ENCODE data around the gene MGST2. TPM values are rescaled to one million over a fixed set of nuclear protein-coding genes. Genes with fewer than 3 reads are reported as not detected.

The MGST2 gene
- total RNA-seq, 6 experiments from 2014 or later, result 105 to 125 (median 114) TPM

DNA sequence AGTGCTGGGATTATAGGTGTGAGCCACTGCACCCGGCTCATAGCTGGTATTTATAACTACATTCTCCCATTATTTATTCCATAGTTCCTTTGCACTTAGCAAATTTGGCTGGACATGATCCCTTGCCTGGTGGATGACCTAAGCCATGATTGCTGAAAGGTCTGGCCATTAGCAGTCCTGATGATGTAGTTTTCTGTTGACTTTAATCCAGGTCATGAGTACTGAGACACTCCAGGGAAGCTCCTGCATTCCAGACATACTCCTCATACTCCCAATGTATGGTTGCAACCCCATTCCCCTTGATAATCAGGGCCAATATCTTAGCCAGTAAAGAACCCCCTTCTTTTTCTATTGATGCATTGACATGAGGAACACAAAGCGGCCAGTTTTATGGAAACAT, 24.4 kb upstream of the MGST2 start:
- no peak overlapping the region for H3K27ac ChIP-seq
- no peak overlapping the region for H3K4me3 ChIP-seq
- 100% methylated on average over 2 of the region's 2 CpGs for WGBS (ENCODE audit: insufficient coverage, low coverage, low lambda C conversion rate, missing lambda C conversion rate)

DNA sequence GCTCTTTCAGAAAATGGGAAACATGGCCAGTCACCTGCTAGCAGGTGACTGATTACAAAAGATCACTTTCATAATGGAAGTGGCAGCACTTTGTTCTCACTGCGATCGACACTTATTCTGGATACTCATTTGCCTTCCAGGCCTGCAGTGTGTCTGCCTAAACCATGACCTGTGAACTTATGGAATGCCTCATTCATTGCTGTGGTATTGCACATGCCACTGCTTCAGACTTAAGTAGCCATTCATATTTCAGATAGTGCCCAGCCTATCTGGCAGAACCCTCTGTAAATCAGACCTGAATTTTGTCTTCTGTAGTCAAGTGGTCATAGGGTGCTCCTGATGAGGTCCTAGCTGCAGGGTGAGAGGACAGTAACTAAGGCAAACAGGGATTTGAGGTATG, 23.3 kb upstream of the MGST2 start:
- DNase-seq (no peak), ATAC-seq (no peak)
- WGBS (ENCODE audit: insufficient coverage, low coverage, low lambda C conversion rate, missing lambda C conversion rate), result 73% methylated on average over 2 of the region's 2 CpGs
- H3K4me1 ChIP-seq, result no peaks in the 10 kb centered on the region
- no peaks in the 10 kb centered on the region for H3K9me3 ChIP-seq
- intact Hi-C loops (cut with DNase I), result no loop called here
- no peak overlapping the region for H3K4me3 ChIP-seq
- TF ChIP-seq, protein P1, sequence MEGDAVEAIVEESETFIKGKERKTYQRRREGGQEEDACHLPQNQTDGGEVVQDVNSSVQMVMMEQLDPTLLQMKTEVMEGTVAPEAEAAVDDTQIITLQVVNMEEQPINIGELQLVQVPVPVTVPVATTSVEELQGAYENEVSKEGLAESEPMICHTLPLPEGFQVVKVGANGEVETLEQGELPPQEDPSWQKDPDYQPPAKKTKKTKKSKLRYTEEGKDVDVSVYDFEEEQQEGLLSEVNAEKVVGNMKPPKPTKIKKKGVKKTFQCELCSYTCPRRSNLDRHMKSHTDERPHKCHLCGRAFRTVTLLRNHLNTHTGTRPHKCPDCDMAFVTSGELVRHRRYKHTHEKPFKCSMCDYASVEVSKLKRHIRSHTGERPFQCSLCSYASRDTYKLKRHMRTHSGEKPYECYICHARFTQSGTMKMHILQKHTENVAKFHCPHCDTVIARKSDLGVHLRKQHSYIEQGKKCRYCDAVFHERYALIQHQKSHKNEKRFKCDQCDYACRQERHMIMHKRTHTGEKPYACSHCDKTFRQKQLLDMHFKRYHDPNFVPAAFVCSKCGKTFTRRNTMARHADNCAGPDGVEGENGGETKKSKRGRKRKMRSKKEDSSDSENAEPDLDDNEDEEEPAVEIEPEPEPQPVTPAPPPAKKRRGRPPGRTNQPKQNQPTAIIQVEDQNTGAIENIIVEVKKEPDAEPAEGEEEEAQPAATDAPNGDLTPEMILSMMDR (IDR thresholded peaks at IDR 0.05), result no peak
- TF ChIP-seq POLR2A (IDR thresholded peaks at IDR 0.05), result no peak
- H3K27ac ChIP-seq, result no peak overlapping the region
- H3K36me3 ChIP-seq, result no peaks in the 10 kb centered on the region
- H3K27me3 ChIP-seq, result no peaks in the 10 kb centered on the region

More for the DNA sequence above, 24.4 kb upstream of the MGST2 start:
- DNase-seq (no peak), ATAC-seq (peak in 1 of 4 donors; percentile 91)
- TF ChIP-seq, protein P1 (IDR thresholded peaks at IDR 0.05), result no peak
- TF ChIP-seq POLR2A (IDR thresholded peaks at IDR 0.05), result no peak
- no peaks in the 10 kb centered on the region for H3K4me1 ChIP-seq
- no peaks in the 10 kb centered on the region for H3K9me3 ChIP-seq
- no peaks in the 10 kb centered on the region for H3K27me3 ChIP-seq
- H3K36me3 ChIP-seq, result no peaks in the 10 kb centered on the region
- intact Hi-C loops (cut with DNase I), result no loop called here

DNA sequence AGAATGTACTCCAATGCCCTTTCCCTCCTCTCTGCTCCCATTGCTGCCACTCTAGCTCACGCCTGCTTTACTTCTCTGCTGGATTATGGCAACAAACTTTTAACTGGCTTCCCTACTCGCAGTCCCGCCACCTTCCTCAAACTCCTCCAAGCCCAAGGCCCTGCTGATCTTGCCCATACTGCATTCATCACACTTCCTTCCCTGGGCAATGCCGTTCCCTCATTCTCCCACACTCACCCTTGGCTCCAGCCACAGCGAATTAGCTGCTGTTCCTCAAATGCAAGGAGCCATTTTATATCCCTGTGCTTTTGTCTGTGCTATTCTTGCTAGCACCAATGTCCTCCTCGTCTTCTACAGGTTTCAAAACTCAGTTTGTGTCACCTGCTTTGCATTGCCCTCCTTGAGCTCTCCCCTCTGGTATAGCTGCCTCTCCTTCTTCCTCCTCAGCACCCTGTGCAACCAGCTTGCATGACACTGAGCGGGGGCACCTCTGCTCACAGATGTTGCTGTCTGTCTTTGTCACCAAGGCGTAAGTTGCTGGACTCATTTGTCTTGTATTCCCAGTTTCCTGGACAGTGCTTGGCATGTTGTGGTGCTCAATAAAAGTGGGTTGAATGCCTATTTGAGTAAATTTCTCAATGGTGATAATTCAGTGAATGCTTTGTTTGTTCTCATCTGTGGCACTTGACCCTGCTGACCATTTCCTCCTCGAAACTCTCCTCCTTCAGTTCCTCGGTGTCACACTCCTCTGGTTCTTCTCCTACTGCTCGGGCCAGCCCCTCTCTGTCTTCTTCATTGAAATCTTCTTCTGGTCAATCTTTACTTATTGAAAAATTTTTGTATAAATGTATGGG, 22.4 kb upstream of the MGST2 start:
- H3K4me1 ChIP-seq, result no peaks in the 10 kb centered on the region
- no peak overlapping the region for H3K4me3 ChIP-seq
- no peaks in the 10 kb centered on the region for H3K36me3 ChIP-seq
- H3K27ac ChIP-seq, result no peak overlapping the region
- no peaks in the 10 kb centered on the region for H3K9me3 ChIP-seq
- no peaks in the 10 kb centered on the region for H3K27me3 ChIP-seq
- WGBS (ENCODE audit: insufficient coverage, low coverage, low lambda C conversion rate, missing lambda C conversion rate), result 67% methylated on average over 11 of the region's 11 CpGs
- DNase-seq (no peak), ATAC-seq (peak in 1 of 4 donors; percentile 19)
- TF ChIP-seq, protein P1 (IDR thresholded peaks at IDR 0.05), result no peak
- TF ChIP-seq POLR2A (IDR thresholded peaks at IDR 0.05), result no peak
- intact Hi-C loops (cut with DNase I), result no loop called here

DNA sequence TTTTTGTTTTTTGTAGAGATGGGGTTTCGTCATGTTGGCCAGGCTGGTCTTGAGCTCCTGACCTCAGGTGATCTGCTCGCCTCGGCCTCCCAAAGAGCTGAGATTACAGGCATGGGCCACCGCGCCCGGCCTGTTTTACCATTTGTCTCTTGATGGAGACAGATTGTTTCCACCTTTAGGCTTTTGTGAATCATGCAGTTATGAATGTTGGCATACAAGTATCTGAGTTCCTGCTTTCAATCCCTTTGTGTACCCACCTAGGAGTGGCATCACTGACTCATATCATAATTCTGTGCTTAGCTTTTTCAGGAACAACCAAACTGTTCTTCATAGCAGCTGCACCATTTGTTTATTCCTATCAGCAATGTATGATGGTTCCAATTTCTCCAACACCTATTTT, 20.2 kb upstream of the MGST2 start:
- no peaks in the 10 kb centered on the region for H3K36me3 ChIP-seq
- no peak for DNase-seq
- H3K27ac ChIP-seq, result no peak overlapping the region
- H3K4me1 ChIP-seq, result no peaks in the 10 kb centered on the region
- no peak overlapping the region for H3K4me3 ChIP-seq
- ATAC-seq, result no peak
- WGBS (ENCODE audit: insufficient coverage, low coverage, low lambda C conversion rate, missing lambda C conversion rate), result 95% methylated on average over 4 of the region's 6 CpGs
- TF ChIP-seq, protein P1 (IDR thresholded peaks at IDR 0.05), result no peak
- TF ChIP-seq POLR2A (IDR thresholded peaks at IDR 0.05), result no peak
- no peaks in the 10 kb centered on the region for H3K9me3 ChIP-seq
- no peaks in the 10 kb centered on the region for H3K27me3 ChIP-seq
- intact Hi-C loops (cut with DNase I), result no loop called here

Data from right lobe of liver (tissue), 6 donors.